A673 (cell line): ENCODE results near the gene C19orf38. TPM values are rescaled to one million over a fixed set of nuclear protein-coding genes. Genes with fewer than 3 reads are reported as not detected.

Experiments
- Bru-seq: library from RNA; stranded (reverse); fragments of 400-500 nt; gene quantifications from one replicate; lab custom pipeline; 2021; lab: Mats Ljungman, UMichigan
- BruChase-seq, 2 experiments: library from RNA; stranded (reverse); fragments of 400-500 nt; gene quantifications; one replicate each; lab custom pipeline; 2021; lab: Mats Ljungman, UMichigan
- BruUV-seq: library from RNA; stranded (reverse); fragments of 400-500 nt; replicated peaks from 2 replicates; lab custom pipeline; 2021; lab: Mats Ljungman, UMichigan
- CTCF ChIA-PET: fragments of 300-600 bp; sonication (Branson Sonifier 250); formaldehyde crosslinking; loops from one replicate; lab custom pipeline; 2022; ENCODE audit warnings: antibody characterized with exemption; lab: Charles Lee
- POLR2A ChIA-PET: fragments of 300-600 bp; sonication (Branson Sonifier 250); formaldehyde crosslinking; loops from one replicate; lab custom pipeline; 2022; ENCODE audit warnings: antibody characterized with exemption; ENCODE audit not compliant: low non-redundant PET; lab: Charles Lee
- DNase-seq: peaks from one replicate; pipeline ENCODE4 v3.0.0-alpha.2; 2015; ENCODE audit warnings: low spot score
- H3K27ac ChIP-seq: fragments of 200-600 bp; sonication (generic); 2 replicates; pipeline ENCODE4 v1.5.1; 2016; ENCODE audit warnings: mixed run types, low read depth, mild to moderate bottlenecking, mixed read lengths, antibody characterized with exemption, low read length; ENCODE audit not compliant: poor library complexity, severe bottlenecking
- H3K27me3 ChIP-seq: fragments of 200-600 bp; sonication (generic); replicated peaks from 2 replicates; pipeline ENCODE4 v1.6.1; 2017; ENCODE audit warnings: mixed run types, low read depth, mild to moderate bottlenecking, mixed read lengths, antibody characterized with exemption, low read length; ENCODE audit not compliant: insufficient read depth, poor library complexity
- H3K36me3 ChIP-seq: fragments of 200-600 bp; sonication (generic); 2 replicates; pipeline ENCODE4 v1.6.1; 2016; ENCODE audit warnings: mixed run types, mild to moderate bottlenecking, mixed read lengths, antibody characterized with exemption, low read length; ENCODE audit not compliant: insufficient read depth, poor library complexity, severe bottlenecking
- H3K4me1 ChIP-seq: fragments of 200-600 bp; sonication (generic); 2 replicates; pipeline ENCODE4 v1.6.1; 2017; ENCODE audit warnings: mixed run types, mild to moderate bottlenecking, mixed read lengths, antibody characterized with exemption, low read length; ENCODE audit not compliant: insufficient read depth, poor library complexity, severe bottlenecking
- H3K4me3 ChIP-seq: fragments of 200-600 bp; sonication (generic); 2 replicates; pipeline ENCODE4 v1.5.1; 2016; ENCODE audit warnings: low read depth, mixed run types, mild to moderate bottlenecking, mixed read lengths, low read length; ENCODE audit not compliant: poor library complexity, severe bottlenecking
- H3K9me3 ChIP-seq: fragments of 200-600 bp; sonication (generic); 2 replicates; pipeline ENCODE4 v1.6.1; 2016; ENCODE audit warnings: mixed run types, low read depth, mild to moderate bottlenecking, mixed read lengths, antibody characterized with exemption, low read length; ENCODE audit not compliant: poor library complexity, severe bottlenecking
- CTCF ChIP-seq: fragments of 300-800, 200-600 bp; sonication (generic); conservative IDR thresholded peaks from 2 replicates; pipeline ENCODE4 v1.5.1; 2017; ENCODE audit warnings: low read depth, mild to moderate bottlenecking, antibody characterized with exemption, low read length, moderate library complexity, mixed read lengths
- EZH2 ChIP-seq: fragments of 200-600 bp; sonication (generic); IDR thresholded peaks from 2 replicates; pipeline ENCODE4 v1.6.1; 2017; ENCODE audit warnings: borderline replicate concordance, low read depth, mild to moderate bottlenecking, mixed read lengths, antibody characterized with exemption, low read length; ENCODE audit not compliant: poor library complexity, severe bottlenecking
- intact Hi-C: fragments of 100-400 bp; cut with micrococcal nuclease; formaldehyde crosslinking; loops from one replicate; pipeline ENCODE4 v1.10.0; 2022; ENCODE audit not compliant: unreplicated experiment
- long read RNA-seq: library from polyadenylated mRNA; stranded (forward); transcript quantifications from one replicate; pipeline ENCODE4 v2.0.0, GENCODE V29; 2022
- total RNA-seq: library from RNA; stranded (reverse); gene quantifications from 2 replicates; pipeline ENCODE4 v1.2.3, GENCODE V29; 2021

C19orf38 gene
- total RNA-seq: not detected in 2 replicates
- percentile 20 among the genes with signal in this experiment for Bru-seq, nascent RNA
- BruChase-seq, experiment 1, labeled RNA remaining after a 2-hour chase: percentile 25 among the genes with signal in this experiment
- percentile 35 among the genes with signal in this experiment for BruChase-seq, experiment 2, labeled RNA remaining after a 6-hour chase
- long read RNA-seq: 0 reads

GRCh38 chr19:10848230-10848856, at the start of gene C19orf38:
C19orf38 (plus strand) TSS chr19:10848415; CDS start chr19:10848509, 94 bp downstream.
- peaks cover 10% of the 10 kb centered on the region for H3K9me3 ChIP-seq
- no peaks in the 10 kb centered on the region for H3K4me1 ChIP-seq
- no peaks in the 10 kb centered on the region for H3K27me3 ChIP-seq
- intact Hi-C loops: no loop called here
- no peak for DNase-seq
- no TSS peak for BruUV-seq
- TF ChIP-seq CTCF (no peak), EZH2 (no peak)
- H3K4me3 ChIP-seq: no peak within 1 kb of the TSS
- no peaks in the 10 kb centered on the region for H3K36me3 ChIP-seq
- H3K27ac ChIP-seq: no peak within 1 kb of the TSS
- ChIA-PET CTCF (no interaction called here), POLR2A (no interaction called here)

GRCh38 chr19:10800488-10800887, 47.7 kb upstream of the C19orf38 start:
- DNase-seq: no peak
- H3K4me1 ChIP-seq: no peaks in the 10 kb centered on the region
- ChIA-PET POLR2A (no interaction called here), CTCF (no interaction called here)
- H3K27ac ChIP-seq: no peak overlapping the region
- intact Hi-C loops: no loop called here
- no peaks in the 10 kb centered on the region for H3K9me3 ChIP-seq
- peaks cover 23% of the 10 kb centered on the region for H3K36me3 ChIP-seq
- no peak overlapping the region for H3K4me3 ChIP-seq
- H3K27me3 ChIP-seq: no peaks in the 10 kb centered on the region
- TF ChIP-seq CTCF (no peak), EZH2 (no peak)
- BruUV-seq: no TSS peak

- peaks cover 17% of the 10 kb centered on the region for H3K36me3 ChIP-seq
- H3K4me3 ChIP-seq: no peak overlapping the region
- no peak overlapping the region for H3K27ac ChIP-seq
- H3K27me3 ChIP-seq: no peaks in the 10 kb centered on the region
- BruUV-seq: no TSS peak
- no peaks in the 10 kb centered on the region for H3K4me1 ChIP-seq
- CTCF ChIA-PET: interaction anchor here (0.6 kb wide), 1 partner anchor 381 kb away, joined by 3 read pairs; no protein-coding TSS in a partner anchor
- DNase-seq: no peak
- TF ChIP-seq CTCF (no peak), EZH2 (no peak)
- H3K9me3 ChIP-seq: no peaks in the 10 kb centered on the region
- POLR2A ChIA-PET: no interaction called here
- intact Hi-C loops: no loop called here
Observed at GRCh38 chr19:10802479-10802878, 45.7 kb upstream of the C19orf38 start.
